ENCODE data around the gene TREML2.

TREML2 gene, protein sequence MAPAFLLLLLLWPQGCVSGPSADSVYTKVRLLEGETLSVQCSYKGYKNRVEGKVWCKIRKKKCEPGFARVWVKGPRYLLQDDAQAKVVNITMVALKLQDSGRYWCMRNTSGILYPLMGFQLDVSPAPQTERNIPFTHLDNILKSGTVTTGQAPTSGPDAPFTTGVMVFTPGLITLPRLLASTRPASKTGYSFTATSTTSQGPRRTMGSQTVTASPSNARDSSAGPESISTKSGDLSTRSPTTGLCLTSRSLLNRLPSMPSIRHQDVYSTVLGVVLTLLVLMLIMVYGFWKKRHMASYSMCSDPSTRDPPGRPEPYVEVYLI

DNA sequence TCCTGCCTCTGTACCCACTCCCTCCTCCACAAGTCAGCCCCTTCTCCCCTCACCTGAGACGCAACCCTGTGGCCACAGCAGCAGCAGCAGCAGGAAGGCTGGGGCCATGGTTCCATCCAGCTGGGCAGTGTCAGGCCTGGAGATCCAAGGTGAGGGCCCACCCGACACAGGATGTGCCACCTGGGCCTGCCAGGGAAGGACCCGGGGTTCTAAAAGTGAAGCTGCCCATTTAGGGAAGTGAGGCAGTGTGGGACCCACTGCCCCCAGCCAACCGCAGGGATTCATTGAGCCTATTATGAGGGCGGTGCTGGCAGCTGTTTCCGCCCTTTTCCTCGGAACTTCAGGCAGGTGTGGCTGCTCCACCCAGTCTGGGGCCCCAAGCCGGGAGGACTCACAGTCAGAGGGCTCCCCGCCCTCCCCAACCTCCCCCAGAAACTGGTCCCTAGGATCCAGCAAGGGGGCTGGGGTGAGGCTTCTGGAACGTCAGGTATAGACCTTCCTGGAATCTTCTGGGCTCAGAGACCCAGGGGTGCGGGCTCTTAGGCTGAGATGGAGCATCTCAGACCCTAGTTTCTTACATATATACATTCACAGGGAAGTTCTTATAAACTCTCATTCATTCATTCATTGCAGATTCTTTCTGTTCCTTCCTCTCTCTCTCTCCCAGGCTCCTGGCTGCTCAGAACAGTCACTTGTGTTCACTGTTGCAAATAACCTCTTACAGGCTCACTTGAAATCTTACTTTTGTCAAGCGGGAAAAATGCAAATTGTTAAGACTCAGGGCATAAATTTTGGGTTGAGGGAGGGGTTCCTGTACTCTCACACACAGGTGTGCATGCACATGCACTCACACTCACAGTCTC is at the start of gene TREML2:
Gene TREML2 (minus strand): TSS at position 249 of the 863 bp plus-strand sequence. CDS start 141 bp downstream, at position 108.
- TF ChIP-seq RAD21 (IDR thresholded peaks at IDR 0.05; ENCODE audit: low read depth) (no peak), ZBTB7A (IDR thresholded peaks at IDR 0.05; ENCODE audit: low read depth) (no peak), NFIC (IDR thresholded peaks at IDR 0.05) (no peak), TCF12 (IDR thresholded peaks at IDR 0.05; ENCODE audit: low read depth) (no peak), CREB1 (IDR thresholded peaks at IDR 0.05; ENCODE audit: low read depth) (no peak), TEAD4 (IDR thresholded peaks at IDR 0.05) (no peak), CEBPB (IDR thresholded peaks at IDR 0.05) (no peak), FOXM1 (IDR thresholded peaks at IDR 0.05; ENCODE audit: borderline replicate concordance, low read depth) (no peak), YY1 (IDR thresholded peaks at IDR 0.05; ENCODE audit: low read depth) (no peak), TAF1 (IDR thresholded peaks at IDR 0.05; ENCODE audit: low read depth) (no peak), EP300 (IDR thresholded peaks at IDR 0.05; ENCODE audit: borderline replicate concordance) (no peak), EGR1 (IDR thresholded peaks at IDR 0.05) (no peak)
- TF ChIP-seq, protein P1, sequence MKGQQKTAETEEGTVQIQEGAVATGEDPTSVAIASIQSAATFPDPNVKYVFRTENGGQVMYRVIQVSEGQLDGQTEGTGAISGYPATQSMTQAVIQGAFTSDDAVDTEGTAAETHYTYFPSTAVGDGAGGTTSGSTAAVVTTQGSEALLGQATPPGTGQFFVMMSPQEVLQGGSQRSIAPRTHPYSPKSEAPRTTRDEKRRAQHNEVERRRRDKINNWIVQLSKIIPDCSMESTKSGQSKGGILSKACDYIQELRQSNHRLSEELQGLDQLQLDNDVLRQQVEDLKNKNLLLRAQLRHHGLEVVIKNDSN (IDR thresholded peaks at IDR 0.05) = no peak
- TF ChIP-seq, protein P2, sequence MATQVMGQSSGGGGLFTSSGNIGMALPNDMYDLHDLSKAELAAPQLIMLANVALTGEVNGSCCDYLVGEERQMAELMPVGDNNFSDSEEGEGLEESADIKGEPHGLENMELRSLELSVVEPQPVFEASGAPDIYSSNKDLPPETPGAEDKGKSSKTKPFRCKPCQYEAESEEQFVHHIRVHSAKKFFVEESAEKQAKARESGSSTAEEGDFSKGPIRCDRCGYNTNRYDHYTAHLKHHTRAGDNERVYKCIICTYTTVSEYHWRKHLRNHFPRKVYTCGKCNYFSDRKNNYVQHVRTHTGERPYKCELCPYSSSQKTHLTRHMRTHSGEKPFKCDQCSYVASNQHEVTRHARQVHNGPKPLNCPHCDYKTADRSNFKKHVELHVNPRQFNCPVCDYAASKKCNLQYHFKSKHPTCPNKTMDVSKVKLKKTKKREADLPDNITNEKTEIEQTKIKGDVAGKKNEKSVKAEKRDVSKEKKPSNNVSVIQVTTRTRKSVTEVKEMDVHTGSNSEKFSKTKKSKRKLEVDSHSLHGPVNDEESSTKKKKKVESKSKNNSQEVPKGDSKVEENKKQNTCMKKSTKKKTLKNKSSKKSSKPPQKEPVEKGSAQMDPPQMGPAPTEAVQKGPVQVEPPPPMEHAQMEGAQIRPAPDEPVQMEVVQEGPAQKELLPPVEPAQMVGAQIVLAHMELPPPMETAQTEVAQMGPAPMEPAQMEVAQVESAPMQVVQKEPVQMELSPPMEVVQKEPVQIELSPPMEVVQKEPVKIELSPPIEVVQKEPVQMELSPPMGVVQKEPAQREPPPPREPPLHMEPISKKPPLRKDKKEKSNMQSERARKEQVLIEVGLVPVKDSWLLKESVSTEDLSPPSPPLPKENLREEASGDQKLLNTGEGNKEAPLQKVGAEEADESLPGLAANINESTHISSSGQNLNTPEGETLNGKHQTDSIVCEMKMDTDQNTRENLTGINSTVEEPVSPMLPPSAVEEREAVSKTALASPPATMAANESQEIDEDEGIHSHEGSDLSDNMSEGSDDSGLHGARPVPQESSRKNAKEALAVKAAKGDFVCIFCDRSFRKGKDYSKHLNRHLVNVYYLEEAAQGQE (IDR thresholded peaks at IDR 0.05; ENCODE audit: low read depth) = no peak
- TF ChIP-seq, protein P3, sequence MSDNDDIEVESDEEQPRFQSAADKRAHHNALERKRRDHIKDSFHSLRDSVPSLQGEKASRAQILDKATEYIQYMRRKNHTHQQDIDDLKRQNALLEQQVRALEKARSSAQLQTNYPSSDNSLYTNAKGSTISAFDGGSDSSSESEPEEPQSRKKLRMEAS (IDR thresholded peaks at IDR 0.05) = no peak

DNA sequence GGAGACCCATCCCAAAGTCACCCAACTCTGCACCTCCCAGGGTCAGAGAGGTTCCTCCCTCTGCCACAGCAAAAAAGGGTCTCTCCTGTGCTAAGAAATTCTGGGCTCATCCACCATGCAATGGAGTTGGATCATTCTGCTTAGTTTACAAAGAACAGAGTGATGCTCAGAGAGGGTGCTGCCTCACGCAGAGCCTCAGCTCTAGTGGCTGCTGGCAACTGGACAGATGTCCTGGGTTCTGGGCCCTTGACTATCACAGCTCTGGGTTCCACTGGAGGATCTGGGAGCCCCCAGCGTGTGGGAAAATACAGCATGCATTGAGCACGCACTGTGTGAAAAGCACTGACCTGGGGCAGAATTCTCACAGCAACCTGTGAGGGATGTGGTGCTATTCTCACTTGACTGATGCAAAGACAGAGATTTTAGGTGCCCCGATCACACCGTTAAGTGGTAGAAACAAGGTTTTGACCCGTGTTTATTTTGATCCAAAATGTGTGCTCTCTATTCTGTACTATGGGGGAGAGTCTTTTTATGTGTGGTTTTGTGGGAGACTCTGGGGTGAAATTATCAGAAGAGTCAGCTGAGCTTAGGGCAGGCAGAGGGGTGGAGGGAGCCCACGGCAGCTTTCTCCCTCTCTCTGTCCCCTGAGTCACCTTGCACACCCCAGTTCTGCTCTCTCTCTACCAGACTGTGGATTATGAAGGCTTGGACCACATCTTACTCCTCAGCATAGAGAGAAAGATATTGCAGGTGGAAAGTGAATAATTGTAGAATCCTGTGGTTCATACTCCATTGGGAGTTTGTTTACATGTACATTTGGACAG is 47.1 kb upstream of the TREML2 start:
- TF ChIP-seq TAF1 (IDR thresholded peaks at IDR 0.05; ENCODE audit: low read depth) = no peak
- TF ChIP-seq, protein P3 (IDR thresholded peaks at IDR 0.05) = no peak

DNA sequence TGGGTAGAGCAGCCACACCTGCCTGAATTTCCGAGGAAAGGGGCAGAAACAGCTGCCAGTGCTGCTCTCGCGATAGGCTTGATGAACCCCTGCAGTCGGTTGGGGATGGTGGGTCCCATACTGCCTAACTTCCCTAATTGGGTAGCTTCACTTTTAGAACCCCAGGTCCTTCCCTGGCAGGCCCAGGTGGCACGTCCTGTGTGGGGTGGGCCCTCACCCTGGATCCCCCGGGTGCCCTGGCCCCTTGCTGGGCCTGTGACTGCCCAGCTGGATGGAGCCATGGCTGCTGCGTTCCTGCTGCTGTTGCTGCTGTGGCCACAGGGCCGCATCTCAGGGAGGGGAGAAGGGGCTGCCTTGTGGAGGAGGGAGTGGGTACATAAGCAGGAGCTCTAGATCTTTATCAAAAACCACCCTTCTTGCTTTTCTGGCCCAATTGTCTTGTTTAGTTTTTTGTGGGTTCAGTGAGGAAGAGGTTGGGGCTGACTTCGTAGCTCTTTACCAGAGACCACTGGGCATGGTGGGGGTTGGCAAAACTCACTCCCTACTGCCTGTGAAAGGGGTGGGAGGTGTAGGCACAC is 46.4 kb upstream of the TREML2 start:
- TF ChIP-seq CEBPB (IDR thresholded peaks at IDR 0.05) = no peak
- TF ChIP-seq, protein P3 (IDR thresholded peaks at IDR 0.05) = no peak
- no peak for TF ChIP-seq YY1 (IDR thresholded peaks at IDR 0.05; ENCODE audit: low read depth)
- no peak for TF ChIP-seq EGR1 (IDR thresholded peaks at IDR 0.05)
- no peak for TF ChIP-seq CREB1 (IDR thresholded peaks at IDR 0.05; ENCODE audit: low read depth)
- TF ChIP-seq TAF1 (IDR thresholded peaks at IDR 0.05; ENCODE audit: low read depth) = no peak
- TF ChIP-seq EP300 (IDR thresholded peaks at IDR 0.05; ENCODE audit: borderline replicate concordance) = no peak

DNA sequence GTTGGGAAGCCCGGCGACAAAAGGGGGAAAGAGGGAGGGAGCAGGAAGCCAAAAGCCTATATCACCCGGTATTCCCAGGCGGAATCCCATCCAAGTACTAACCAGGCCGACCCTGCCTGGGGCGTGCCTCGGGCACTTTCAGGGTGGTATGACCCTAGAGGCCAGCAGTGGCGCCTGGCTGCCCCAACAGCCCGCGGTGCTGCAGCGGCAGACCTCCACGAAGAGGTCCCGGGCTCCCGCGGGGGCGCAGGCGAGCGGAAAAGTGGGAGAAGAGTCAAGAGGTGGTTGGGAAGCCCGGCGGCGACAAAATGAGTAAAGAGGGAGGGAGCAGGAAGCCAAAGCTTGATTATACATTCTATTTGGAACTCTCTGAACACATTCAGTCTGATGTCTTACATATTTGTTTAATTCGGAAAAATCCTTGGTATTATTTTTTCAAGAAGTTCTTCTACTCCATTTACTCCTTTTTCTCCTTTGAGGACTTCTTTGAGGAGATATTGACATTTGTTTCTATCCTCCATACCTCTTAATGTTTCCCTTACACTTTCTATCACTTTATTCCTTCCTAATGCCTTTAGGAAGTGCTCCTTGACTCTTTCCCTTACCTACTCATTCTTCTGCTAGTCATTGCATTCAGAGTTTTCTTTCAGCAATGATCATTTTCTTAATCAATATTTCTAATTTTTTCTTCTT is 38.7 kb upstream of the TREML2 start:
- TF ChIP-seq NFIC (IDR thresholded peaks at IDR 0.05) (no peak), EP300 (IDR thresholded peaks at IDR 0.05; ENCODE audit: borderline replicate concordance) (no peak), ZBTB7A (IDR thresholded peaks at IDR 0.05; ENCODE audit: low read depth) (no peak), FOXM1 (IDR thresholded peaks at IDR 0.05; ENCODE audit: borderline replicate concordance, low read depth) (no peak), RAD21 (IDR thresholded peaks at IDR 0.05; ENCODE audit: low read depth) (no peak), CREB1 (IDR thresholded peaks at IDR 0.05; ENCODE audit: low read depth) (no peak), CEBPB (IDR thresholded peaks at IDR 0.05) (no peak), TCF12 (IDR thresholded peaks at IDR 0.05; ENCODE audit: low read depth) (no peak), YY1 (IDR thresholded peaks at IDR 0.05; ENCODE audit: low read depth) (no peak)
- TF ChIP-seq, protein P1 (IDR thresholded peaks at IDR 0.05) = no peak
- TF ChIP-seq, protein P3 (IDR thresholded peaks at IDR 0.05) = no peak
- TF ChIP-seq, protein P2 (IDR thresholded peaks at IDR 0.05; ENCODE audit: low read depth) = no peak

Data from Ishikawa (cell line).